ENCODE results near the gene KRTAP12-3. TPM values are rescaled to one million over a fixed set of nuclear protein-coding genes. Genes with fewer than 3 reads are reported as not detected.

Gene KRTAP12-3
- total RNA-seq, 1 donor from 2014 or later = not detected

- H3K27me3 Mint-ChIP-seq (ENCODE audit: low read depth) = no peaks in the 10 kb centered on the region
- TF ChIP-seq, protein P1, sequence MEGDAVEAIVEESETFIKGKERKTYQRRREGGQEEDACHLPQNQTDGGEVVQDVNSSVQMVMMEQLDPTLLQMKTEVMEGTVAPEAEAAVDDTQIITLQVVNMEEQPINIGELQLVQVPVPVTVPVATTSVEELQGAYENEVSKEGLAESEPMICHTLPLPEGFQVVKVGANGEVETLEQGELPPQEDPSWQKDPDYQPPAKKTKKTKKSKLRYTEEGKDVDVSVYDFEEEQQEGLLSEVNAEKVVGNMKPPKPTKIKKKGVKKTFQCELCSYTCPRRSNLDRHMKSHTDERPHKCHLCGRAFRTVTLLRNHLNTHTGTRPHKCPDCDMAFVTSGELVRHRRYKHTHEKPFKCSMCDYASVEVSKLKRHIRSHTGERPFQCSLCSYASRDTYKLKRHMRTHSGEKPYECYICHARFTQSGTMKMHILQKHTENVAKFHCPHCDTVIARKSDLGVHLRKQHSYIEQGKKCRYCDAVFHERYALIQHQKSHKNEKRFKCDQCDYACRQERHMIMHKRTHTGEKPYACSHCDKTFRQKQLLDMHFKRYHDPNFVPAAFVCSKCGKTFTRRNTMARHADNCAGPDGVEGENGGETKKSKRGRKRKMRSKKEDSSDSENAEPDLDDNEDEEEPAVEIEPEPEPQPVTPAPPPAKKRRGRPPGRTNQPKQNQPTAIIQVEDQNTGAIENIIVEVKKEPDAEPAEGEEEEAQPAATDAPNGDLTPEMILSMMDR (IDR thresholded peaks at IDR 0.05; ENCODE audit: unreplicated experiment) = no peak
- H3K27ac Mint-ChIP-seq = no peak overlapping the region
- no peak overlapping the region for H3K4me3 Mint-ChIP-seq
- H3K4me1 Mint-ChIP-seq = no peaks in the 10 kb centered on the region
- H3K36me3 Mint-ChIP-seq = no peaks in the 10 kb centered on the region
- H3K9me3 Mint-ChIP-seq = peaks cover 28% of the 10 kb centered on the region
- no peak for DNase-seq (ENCODE audit: low spot score in 2 of 2, unreplicated experiment in 2 of 2)
These were observed 41.7 kb upstream of the KRTAP12-3 start for GRCh38 chr21:44615911-44616590.

GRCh38 chr21:44616591-44616926 is 41.2 kb upstream of the KRTAP12-3 start:
- no peak for DNase-seq (ENCODE audit: low spot score in 2 of 2, unreplicated experiment in 2 of 2)
- Mint-ChIP-seq H3K9me3 (peaks cover 23% of the 10 kb centered on the region), H3K4me1 (no peaks in the 10 kb centered on the region), H3K27ac (no peak overlapping the region), H3K27me3 (ENCODE audit: low read depth) (no peaks in the 10 kb centered on the region), H3K36me3 (no peaks in the 10 kb centered on the region), H3K4me3 (no peak overlapping the region)
- TF ChIP-seq, protein P1 (IDR thresholded peaks at IDR 0.05; ENCODE audit: unreplicated experiment) = no peak

DNA sequence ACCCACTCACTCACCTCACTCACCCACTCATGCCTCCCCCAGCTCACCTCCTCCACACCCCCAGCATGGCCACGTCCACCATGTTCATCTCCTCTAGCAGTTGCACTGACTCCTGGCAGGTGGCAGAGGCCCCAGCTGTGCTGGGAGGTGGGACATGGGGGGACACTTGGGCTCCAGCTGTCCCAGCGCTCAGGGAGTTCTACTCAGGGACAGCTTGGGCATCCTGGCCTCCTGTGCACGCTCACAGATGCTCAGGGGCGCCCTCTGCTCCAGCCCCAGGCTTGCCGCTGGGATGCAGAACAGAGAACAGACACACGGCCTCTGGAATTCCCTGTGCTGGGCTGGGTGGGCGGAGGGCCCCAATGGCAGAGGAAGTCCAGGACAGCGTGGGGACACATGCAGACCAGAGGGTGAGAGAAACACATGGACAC is 40.6 kb upstream of the KRTAP12-3 start:
- Mint-ChIP-seq H3K36me3 (no peaks in the 10 kb centered on the region), H3K27me3 (ENCODE audit: low read depth) (no peaks in the 10 kb centered on the region), H3K27ac (no peak overlapping the region), H3K4me3 (no peak overlapping the region), H3K9me3 (peaks cover 23% of the 10 kb centered on the region), H3K4me1 (no peaks in the 10 kb centered on the region)
- TF ChIP-seq, protein P1 (IDR thresholded peaks at IDR 0.05; ENCODE audit: unreplicated experiment) = no peak
- DNase-seq (ENCODE audit: low spot score in 2 of 2, unreplicated experiment in 2 of 2) = no peak

DNA sequence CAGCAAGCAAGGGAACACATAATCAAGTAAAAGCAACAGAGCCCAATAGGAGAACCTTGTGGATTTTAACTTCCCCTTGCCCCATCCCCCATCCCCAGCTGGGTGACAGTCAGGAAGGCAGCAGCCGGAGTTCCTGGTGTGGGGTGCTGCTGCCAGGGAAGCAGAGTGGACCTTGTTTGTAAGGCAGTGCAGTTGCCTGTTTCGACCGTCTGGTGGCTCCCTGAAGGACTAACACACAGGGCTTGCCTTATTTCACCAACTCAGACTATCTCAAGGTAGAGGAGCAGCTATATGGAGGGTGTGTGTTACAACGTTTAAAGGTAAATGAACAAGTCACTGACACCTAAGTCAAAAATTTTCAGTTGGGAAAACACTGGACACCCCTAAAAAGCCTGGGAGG is 39.2 kb upstream of the KRTAP12-3 start:
- Mint-ChIP-seq H3K4me1 (no peaks in the 10 kb centered on the region), H3K9me3 (peaks cover 36% of the 10 kb centered on the region), H3K36me3 (no peaks in the 10 kb centered on the region), H3K4me3 (no peak overlapping the region), H3K27me3 (ENCODE audit: low read depth) (no peaks in the 10 kb centered on the region), H3K27ac (no peak overlapping the region)
- TF ChIP-seq, protein P1 (IDR thresholded peaks at IDR 0.05; ENCODE audit: unreplicated experiment) = no peak
- DNase-seq (ENCODE audit: low spot score in 2 of 2, unreplicated experiment in 2 of 2) = no peak

- no peak for DNase-seq (ENCODE audit: low spot score in 2 of 2, unreplicated experiment in 2 of 2)
- H3K27me3 Mint-ChIP-seq (ENCODE audit: low read depth) = no peaks in the 10 kb centered on the region
- TF ChIP-seq, protein P1 (IDR thresholded peaks at IDR 0.05; ENCODE audit: unreplicated experiment) = no peak
- H3K4me3 Mint-ChIP-seq = no peak overlapping the region
- H3K4me1 Mint-ChIP-seq = no peaks in the 10 kb centered on the region
- no peak overlapping the region for H3K27ac Mint-ChIP-seq
- no peaks in the 10 kb centered on the region for H3K36me3 Mint-ChIP-seq
- H3K9me3 Mint-ChIP-seq = peaks cover 40% of the 10 kb centered on the region
These were observed 38.8 kb upstream of the KRTAP12-3 start for GRCh38 chr21:44618909-44619308.
